ENCODE measurements around the gene LAMA3.
"Not testable (repeated sequence)": the region's sequence is repeated elsewhere in the genome, so short reads cannot be mapped to it uniquely, and the experiment has no call there.

LAMA3 gene

GRCh38 chr18:23732439-23732838, 43.2 kb downstream of the LAMA3 start:
- DNase-seq (ENCODE audit: low read depth) = no peak

- not testable (repeated sequence) for DNase-seq (ENCODE audit: low read depth)
Observed at GRCh38 chr18:23733265-23733664, 44.0 kb downstream of the LAMA3 start.

- no peak for DNase-seq (ENCODE audit: low read depth)
Observed at GRCh38 chr18:23733895-23734294, 44.6 kb downstream of the LAMA3 start.

GRCh38 chr18:23735021-23735464, 45.8 kb downstream of the LAMA3 start:
- no peak for DNase-seq (ENCODE audit: low read depth)

- no peak for DNase-seq (ENCODE audit: low read depth)
Observed at GRCh38 chr18:23737578-23737977, 48.3 kb downstream of the LAMA3 start.

- DNase-seq (ENCODE audit: low read depth) = no peak
Observed at GRCh38 chr18:23738151-23738550, 48.9 kb downstream of the LAMA3 start.

GRCh38 chr18:23738575-23738974, 49.3 kb downstream of the LAMA3 start:
- no peak for DNase-seq (ENCODE audit: low read depth)

- DNase-seq (ENCODE audit: low read depth) = no peak
Observed at GRCh38 chr18:23740105-23740830, 51.0 kb downstream of the LAMA3 start.

- DNase-seq (ENCODE audit: low read depth) = not testable (repeated sequence)
Observed at GRCh38 chr18:23741967-23742366, 52.7 kb downstream of the LAMA3 start.

GRCh38 chr18:23743733-23744333, 54.6 kb downstream of the LAMA3 start:
- no peak for DNase-seq (ENCODE audit: low read depth)

- DNase-seq (ENCODE audit: low read depth) = no peak
Observed at GRCh38 chr18:23745366-23745765, 56.1 kb downstream of the LAMA3 start.

- no peak for DNase-seq (ENCODE audit: low read depth)
Observed at GRCh38 chr18:23746851-23747250, 57.6 kb downstream of the LAMA3 start.

- no peak for DNase-seq (ENCODE audit: low read depth)
Observed at GRCh38 chr18:23752363-23752762, 63.1 kb downstream of the LAMA3 start.

GRCh38 chr18:23752796-23753195, 63.5 kb downstream of the LAMA3 start:
- DNase-seq (ENCODE audit: low read depth) = no peak

GRCh38 chr18:23756590-23757436, 67.6 kb downstream of the LAMA3 start:
- DNase-seq (ENCODE audit: low read depth) = no peak

- no peak for DNase-seq (ENCODE audit: low read depth)
Observed at GRCh38 chr18:23757437-23757733, 68.1 kb downstream of the LAMA3 start.

- no peak for DNase-seq (ENCODE audit: low read depth)
Observed at GRCh38 chr18:23758281-23758680, 69.0 kb downstream of the LAMA3 start.

GRCh38 chr18:23761941-23762340, 72.7 kb downstream of the LAMA3 start:
- DNase-seq (ENCODE audit: low read depth) = no peak

- no peak for DNase-seq (ENCODE audit: low read depth)
Observed at GRCh38 chr18:23763343-23763742, 74.1 kb downstream of the LAMA3 start.

- DNase-seq (ENCODE audit: low read depth) = no peak
Observed at GRCh38 chr18:23765931-23766330, 76.7 kb downstream of the LAMA3 start.

- DNase-seq (ENCODE audit: low read depth) = no peak
Observed at GRCh38 chr18:23772327-23773024, 83.2 kb downstream of the LAMA3 start.

- no peak for DNase-seq (ENCODE audit: low read depth)
Observed at GRCh38 chr18:23776306-23776705, 87.1 kb downstream of the LAMA3 start.

Data from CMK (cell line).